GM18499 (cell line): ENCODE data around the gene FHIT.

Experiments
- ATAC-seq: cut with Tn5 transposase; IDR thresholded peaks from one replicate; pipeline ENCODE4 v1.9.1; 2021; ENCODE audit warnings: moderate number of reproducible peaks; ENCODE audit not compliant: insufficient read depth, unreplicated experiment

The FHIT gene

DNA sequence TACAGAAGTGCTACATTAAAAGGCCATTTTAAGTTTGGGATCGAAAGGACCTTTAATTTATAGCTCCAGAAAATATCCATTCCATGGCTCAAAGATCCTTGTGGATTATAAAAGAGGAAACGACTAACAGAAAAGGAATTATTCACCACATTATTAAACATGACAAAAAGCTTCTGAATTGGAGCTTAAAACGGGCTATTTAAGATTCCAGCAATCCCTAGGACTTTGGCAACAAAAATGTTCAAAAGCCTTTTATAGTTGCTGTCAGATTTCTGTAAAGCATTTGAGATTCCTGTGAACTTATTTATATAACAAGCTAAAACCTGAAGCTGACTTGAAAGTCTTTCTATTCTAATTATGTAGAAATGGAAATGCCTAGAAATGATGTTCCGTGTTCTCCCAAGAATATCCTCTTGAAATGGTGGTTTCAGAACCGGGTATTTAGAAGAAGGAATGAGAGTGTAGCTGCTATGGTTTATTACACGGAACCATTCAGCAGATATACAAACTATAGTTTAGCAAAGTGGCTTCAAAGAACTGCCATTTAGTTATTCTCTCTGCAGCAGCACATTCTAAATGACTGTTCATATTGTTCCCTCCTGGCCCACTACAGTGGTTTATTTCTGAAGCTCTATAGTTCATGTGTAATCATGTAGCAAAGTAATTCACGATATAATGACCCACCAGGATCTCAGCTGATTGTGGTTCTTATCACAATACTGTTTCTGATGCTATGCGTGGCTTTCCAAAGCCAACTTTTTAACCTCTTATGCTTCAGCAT, 961.7 kb downstream of the FHIT start:
- no peak for ATAC-seq

DNA sequence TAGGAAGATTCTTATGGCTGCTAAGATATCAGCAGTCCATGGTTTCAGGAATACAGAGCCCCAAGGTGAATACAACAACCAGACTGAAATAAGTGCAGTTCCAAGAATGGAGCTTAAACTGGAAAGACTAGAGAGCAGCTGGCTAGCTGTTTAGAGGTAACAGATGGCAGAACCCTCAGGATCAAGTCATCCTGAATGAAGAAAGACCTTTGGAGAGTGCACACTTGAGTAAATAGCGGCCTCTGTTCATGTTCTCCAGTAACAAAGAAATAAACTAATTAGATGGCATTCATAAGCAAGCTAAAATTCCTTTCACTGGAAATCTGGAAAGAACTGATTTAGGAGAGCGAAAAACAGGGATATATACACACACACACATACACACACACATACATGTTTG, 968.4 kb downstream of the FHIT start:
- ATAC-seq, result no peak

DNA sequence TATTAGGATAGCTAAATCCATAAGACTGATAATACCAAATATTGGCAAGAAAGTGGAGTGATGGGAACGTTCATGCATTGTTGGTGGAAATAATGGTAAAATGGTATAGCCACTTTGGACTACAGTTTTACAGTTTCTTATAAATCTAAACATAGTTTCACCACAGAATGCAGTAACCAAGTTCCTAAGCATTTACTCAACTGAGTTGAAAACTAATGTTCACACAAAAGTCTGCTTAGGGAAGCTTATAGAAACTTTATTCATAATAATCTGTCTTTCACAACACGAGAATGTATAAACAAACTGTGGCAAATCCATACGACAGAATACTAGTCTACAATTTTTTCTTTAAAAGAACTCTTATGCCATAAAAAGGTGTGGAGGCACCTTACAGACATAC, 969.3 kb downstream of the FHIT start:
- ATAC-seq, result no peak

DNA sequence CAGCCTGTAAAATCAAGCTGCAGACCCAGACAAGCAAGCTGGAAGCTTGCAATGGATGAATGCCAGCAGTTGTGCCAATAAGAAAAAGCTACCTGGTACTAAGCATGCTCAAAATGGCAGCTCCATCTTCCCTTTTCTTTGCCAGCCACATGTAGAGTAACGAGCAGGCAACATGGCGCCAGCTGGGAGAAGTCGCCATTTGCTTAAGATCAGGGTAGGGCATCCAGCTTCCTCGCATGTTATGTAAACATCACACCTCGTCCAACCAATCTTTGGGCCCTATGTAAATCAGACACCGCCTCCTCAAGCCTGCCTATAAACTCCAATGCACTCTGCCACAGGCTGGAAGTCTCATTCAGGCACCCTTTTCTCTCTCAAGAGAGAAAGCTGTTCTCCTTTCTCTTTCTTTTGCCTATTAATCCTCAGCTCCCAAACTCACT, 973.9 kb downstream of the FHIT start:
- ATAC-seq, result no peak

DNA sequence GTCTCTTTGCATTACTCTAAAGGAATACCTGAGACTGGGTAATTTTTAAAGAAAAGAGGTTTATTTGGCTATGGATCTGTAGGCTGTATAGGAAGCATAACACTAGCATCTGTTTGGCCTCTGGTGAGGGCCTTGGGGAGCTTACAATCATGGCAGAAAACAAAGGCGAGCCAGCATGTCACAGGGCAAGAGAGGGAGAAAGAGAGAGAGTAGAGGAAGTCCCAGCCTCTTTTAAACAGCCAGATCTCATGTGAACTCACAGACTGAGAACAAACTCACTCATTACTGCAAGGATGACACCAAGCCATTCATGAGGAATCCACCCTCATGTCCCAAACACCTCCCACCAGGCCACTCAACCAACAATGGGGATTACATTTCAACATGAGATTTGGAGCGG, 974.6 kb downstream of the FHIT start:
- ATAC-seq, result no peak

DNA sequence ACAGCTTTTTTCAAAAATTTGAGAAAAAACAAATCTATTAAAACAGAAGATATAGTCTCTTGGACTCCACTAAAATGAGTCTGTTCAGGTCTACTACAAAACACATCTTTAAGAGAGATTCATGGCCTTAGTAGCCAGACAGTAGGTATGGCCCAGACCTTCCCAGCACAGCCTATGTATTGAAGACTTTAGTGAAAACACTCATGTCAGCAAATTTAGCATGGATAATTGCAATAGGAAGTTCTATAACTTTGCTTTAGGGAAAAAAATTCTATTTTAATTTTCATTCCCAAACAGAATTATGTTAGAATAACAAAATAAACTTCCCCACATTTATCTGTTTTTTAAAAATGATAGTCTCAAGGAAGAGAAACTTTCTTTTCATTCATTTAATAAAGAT, 976.6 kb downstream of the FHIT start:
- ATAC-seq, result no peak

DNA sequence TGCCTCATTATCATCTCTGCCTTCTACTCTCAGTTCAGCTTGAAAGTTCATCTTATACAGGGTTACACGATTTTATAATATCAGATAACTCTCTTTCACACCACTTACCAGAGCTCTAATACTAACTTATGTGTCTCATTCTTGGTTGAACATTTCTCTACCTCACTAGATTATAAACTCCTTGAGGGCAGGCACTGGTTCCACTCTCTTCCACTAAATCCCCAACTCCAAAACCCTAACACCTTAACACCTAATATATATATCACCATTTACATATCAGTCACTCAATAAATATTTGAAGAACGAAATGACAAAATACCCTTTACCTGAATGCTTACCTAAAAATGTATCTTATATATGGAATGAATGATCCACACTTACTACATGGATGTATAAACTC, 977.2 kb downstream of the FHIT start:
- no peak for ATAC-seq

DNA sequence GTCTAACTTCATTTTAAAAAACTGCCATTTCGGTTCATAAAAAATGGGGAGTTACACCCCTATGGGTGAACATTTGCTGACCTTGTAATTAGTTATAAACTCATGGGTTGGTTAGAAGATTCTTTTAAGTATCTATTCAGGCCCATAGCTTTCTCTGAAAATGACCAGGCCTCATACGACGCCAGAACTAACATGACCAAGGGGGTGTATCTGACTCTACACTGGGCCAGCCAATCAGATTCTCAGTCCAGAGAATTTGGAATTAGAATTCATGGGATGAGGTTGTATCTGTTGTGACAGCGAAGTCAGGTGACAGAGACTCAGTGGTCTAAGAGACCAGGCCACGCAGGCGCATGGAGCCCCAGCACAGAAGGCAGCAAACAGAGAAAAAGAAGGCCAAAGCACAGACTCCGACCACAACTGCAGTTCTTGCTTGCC, 981.4 kb downstream of the FHIT start:
- no peak for ATAC-seq

DNA sequence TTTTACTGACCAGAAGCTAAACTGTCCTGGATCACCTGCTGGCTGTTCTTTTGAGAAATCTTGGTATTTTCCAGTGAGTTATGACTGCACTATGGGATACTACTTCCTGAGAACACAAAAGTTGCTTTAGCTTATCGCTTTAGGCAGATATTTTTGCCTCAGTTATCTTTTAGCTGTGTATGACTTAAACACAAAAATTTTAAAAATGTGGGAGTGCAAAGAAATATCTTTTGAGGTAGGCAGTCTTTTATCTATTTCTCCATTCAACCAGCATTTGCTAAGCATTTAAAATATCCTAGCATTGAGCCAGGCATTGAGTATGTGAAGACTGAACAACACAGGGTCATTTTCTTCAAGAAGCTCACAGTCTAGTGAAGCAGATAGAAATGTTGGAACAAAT, 981.9 kb downstream of the FHIT start:
- ATAC-seq, result no peak

DNA sequence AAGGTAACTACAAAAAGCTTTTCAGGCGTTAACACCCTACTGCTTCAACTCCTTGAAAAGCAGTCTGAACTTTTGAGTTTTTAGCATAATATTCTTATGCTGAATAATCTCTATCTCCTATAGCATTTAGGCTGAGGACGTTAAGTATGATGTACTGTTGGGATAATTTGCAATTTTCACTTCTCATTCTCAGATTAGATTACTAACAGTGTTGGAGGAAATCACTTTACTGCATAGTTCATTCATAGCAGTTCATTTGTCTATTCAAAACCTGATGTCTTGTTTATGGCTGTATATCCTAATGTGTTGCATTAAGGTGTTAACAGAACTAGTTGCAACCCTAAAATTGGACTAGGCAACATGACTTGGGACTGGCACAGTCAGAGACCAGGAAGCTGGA, 983.1 kb downstream of the FHIT start:
- ATAC-seq, result no peak

DNA sequence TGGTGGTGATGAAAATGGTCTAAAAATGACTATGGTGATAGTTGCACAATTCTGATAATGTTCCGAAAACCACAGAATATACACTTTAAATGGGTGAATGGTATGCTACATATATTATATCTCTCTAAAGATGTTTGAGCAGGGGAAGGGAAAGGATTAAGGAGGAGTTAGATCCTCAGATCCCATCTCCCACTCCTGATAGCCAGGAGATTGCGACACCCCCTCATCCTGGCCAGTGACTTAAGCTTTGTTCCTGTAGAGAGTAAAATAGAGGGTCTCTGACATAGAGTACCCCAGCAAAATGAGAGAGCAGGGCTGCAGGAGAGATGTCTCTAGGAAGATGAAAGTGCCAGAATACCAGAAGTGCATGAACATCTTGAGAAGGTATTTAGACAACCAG, 984.8 kb downstream of the FHIT start:
- no peak for ATAC-seq

DNA sequence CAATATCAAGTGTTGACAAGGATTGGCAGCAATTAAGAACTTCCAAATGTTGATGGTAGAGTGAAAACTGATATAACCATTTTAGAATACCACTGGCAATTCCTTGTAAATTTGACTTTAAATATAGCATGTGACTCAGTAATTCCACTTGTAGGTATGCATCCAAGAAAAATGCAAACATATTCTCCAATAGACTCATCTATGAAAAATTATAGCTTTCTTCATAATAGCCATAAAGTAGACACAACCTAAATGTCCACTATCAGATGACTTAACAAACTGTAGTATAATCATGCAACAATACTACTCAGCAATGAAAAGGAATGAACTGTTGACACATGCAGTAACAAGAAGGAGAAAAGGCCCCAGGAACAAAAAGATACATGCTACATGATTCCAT, 988.1 kb downstream of the FHIT start:
- ATAC-seq, result no peak

DNA sequence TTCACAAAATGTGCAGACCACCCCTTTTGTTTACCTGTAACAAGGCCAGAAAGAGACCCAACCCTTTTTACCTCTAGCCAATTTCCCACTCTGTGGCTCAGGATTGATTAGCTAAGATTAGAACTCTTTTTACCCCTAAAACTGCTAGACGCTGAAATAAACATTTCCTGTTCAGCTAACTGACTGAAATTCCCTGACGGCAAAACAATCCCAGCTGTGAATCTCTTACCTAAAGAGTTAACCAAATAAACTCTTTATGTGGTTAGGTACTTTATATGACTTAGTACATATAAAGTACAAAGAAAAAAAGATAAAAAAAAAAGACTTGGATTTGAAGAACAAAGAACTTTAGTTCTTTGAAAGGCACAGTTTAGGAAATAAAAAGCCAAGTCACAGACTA, 988.7 kb downstream of the FHIT start:
- no peak for ATAC-seq

DNA sequence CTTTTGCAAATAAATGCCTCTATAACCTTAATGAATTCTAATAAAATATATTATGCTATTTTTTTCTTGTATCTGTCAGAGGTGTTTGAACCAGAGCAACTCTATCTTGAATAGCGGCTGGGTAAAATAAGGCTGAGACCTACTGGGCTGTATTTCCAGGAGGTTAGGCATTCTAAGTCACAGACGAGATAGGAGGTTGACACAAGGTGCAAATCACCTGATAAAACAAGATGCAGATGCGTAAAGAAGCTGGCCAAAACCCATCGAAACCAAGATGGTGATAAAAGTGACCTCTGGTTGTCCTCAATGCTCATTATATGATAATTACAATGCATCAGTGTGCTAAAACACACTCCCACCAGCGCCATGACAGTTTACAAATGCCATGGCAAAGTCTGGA, 990.7 kb downstream of the FHIT start:
- ATAC-seq, result no peak

DNA sequence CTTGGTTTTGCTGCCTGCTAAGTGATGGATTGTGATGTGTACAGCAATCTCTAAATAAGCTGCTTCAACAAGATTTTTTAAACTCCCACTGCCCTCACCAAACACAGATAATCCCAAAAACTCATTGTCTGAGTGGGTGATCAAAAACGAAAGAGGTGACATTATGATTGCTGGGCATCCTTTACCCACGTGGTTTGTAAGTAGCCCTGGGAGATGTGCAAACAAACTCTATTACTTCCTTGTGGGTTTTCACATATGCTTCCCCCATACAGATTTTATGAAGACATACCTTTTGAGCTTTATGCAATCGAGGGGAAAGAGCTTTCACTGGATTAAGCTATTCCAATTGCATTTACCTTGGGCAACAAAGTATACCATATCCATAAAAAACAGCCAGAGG, 1000.4 kb downstream of the FHIT start:
- ATAC-seq, result no peak

DNA sequence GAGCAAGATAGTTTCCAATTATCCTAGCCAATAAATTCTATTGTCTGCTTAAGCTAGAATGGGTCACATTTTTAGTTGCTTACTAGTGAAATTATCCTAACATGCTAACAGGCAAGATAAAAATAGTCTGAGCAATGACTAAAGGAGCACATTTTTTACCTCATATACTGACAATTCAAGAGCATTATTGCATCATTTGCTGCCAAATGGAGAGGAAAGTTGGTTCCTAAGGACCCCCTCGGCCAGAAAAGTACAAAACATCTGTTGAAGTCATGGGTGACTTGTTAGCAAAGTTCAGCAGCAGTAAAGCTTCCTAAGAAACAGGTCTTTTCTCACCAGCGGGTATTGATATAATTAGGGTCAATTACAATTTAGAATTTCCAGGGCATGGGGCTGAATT, 1001.0 kb downstream of the FHIT start:
- no peak for ATAC-seq

DNA sequence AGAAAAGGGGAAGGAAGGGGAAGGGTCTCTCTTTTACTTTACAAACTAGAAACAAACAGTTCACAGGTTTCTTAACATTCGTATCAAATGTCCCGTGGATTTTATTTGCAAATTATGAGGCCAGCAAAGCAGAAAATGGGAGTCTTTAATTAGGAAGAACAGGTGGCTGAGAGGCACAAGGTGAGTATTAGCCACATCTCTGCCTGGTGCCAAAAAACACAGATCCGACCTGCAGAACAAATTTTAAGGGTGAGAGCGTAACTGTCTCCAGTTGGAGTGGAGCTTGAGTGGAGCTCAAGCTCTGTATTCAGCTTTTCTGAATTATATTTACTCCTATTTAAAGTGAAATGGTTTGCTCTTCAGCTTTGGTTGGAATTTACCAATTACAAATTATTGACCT, 1004.9 kb downstream of the FHIT start:
- ATAC-seq, result no peak

DNA sequence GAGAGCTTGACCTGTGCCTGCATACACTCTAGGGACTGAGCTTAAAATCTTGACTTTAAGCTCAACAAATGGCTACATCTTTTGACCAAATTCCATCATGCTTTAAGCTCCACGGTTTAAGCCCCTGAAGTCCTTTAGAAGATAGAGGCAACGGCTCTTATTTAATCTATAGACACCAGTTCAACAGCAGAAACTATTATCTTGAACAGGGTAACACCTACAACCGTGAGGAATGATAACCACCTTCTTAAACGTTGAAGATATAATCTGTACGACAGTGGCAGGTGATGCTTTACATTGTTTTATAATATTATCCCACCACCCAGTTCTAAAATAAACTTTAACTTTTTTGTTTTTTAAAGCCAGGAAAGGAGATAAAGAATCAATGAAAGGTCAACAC, 1007.8 kb downstream of the FHIT start:
- no peak for ATAC-seq

DNA sequence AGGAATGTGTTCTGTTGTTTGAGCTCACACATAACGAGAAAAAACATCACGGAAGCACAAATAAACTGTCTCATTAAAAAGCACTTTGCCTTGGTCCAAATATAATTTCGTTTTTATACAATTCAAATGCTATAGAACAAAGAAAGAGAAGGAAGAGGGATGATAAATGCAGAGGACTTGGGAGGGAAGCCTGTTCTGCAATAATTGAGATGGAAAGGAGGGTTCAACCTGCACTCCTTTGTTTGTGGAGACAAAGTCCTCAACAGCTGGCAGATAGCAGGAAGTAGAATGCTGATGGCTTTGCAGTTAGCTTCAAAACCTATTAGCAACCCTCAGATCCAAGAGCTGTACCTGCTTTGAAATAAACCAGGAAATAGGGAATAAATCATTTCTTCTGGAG, 1010.8 kb downstream of the FHIT start:
- no peak for ATAC-seq

DNA sequence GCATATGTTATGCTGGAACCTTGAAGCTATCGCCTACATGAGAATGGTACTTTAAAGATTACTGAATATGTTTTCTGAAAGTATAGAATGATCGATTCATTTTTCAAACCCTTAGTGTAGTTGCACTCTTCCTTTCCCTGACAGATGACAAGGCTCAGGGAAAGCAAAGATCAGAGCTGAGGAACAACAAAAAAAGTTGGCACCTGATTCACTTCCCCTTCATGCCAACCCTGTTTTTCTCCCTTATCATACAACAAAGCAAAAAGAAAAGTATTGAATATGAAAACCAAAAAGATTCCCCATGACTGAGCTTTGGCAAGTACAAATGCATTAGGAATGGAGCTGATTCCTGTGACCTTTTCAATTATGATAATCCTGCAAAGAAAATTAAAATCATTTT, 1012.7 kb downstream of the FHIT start:
- no peak for ATAC-seq

DNA sequence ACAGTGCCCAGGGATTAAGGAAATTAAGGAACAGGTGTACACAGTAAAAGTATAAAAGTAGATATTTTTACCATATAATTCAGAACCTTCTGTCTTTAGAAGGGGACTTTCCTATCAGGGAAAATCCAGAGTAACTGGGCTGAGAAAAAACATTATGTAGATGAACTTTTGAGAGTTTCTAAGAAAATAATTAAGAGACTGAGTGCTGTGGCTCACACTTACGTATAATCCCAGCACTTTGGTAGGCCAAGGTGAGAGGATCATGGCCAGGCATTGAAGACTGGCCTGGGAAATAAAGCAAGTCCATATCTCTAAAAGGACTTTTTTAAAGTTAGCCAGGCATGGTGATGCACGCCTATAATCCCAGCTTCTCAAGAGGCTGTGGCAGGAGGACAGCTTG, 1021.8 kb downstream of the FHIT start:
- no peak for ATAC-seq

DNA sequence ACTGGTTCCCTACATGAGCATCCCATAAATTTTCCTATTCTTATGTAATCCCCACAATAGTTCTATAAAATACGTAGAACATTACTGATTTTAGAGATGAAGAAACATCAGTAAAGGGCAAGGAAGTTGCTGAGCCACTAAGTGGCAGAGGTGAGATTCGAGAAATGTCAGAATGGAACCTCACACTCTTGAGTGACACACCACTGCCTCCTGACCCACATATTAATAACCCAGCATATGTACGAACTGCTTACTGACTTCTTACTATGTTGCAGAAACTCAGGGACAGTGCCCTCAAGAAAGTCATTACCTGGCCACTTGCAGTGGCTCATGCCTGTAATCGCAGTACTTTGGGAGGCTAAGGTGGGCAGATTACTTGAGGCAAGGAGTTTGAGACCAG, 1022.4 kb downstream of the FHIT start:
- no peak for ATAC-seq

DNA sequence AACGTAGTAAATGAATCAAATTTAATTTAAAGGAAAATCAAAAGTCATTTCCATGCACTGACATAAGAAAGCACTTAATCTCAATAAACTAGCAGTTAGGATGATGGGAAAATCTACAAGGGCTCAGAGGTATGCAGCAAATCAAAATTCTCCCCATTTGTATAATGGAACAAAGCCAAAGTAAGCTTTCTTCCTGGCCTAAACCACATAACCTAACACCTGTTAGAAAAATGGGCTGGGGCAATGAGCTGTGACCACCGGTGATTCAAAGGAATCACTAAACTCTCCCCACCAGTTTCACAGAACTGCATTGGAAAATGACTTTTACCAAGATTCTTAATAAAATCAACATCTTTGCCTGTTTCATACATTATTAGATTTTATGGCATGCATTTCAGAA, 1024.3 kb downstream of the FHIT start:
- no peak for ATAC-seq
